ENCODE measurements around the gene KANSL1. TPM values are rescaled to one million over a fixed set of nuclear protein-coding genes. Genes with fewer than 3 reads are reported as not detected.
A peak's percentile ranks its signal among the peaks of the same experiment; 100 is the strongest.

Gene KANSL1
- total RNA-seq, 1 experiment from 2014 or later = 67.1 TPM

GRCh38 chr17:46162866-46163265 lies 30.4 kb downstream of the KANSL1 start:
- CTCF ChIA-PET = interaction anchor here (0.6 to 1.2 kb wide), 2 partner anchors 23 to 30 kb away, joined by 4 read pairs; partner anchors contain the start of gene KANSL1
- no peak for DNase-seq (ENCODE audit: unreplicated experiment)
- H3K27me3 Mint-ChIP-seq (ENCODE audit: insufficient read depth, unreplicated experiment) = no peaks in the 10 kb centered on the region
- H3K36me3 Mint-ChIP-seq (ENCODE audit: insufficient read depth, unreplicated experiment) = peaks cover 24% of the 10 kb centered on the region
- intact Hi-C loops (cut with micrococcal nuclease) = no loop called here
- BruUV-seq (replicated peaks) = no TSS peak
- peaks cover 11% of the 10 kb centered on the region for H3K9me3 Mint-ChIP-seq (ENCODE audit: unreplicated experiment)
- peak overlapping the region; percentile 1 for H3K27ac Mint-ChIP-seq (ENCODE audit: low read depth, unreplicated experiment)
- POLR2A ChIA-PET = interaction anchor here (0.8 to 2.0 kb wide), 9 partner anchors 8 to 119 kb away, joined by 3 to 5 read pairs (median 4); no protein-coding TSS in a partner anchor
- TF ChIP-seq, protein P1, sequence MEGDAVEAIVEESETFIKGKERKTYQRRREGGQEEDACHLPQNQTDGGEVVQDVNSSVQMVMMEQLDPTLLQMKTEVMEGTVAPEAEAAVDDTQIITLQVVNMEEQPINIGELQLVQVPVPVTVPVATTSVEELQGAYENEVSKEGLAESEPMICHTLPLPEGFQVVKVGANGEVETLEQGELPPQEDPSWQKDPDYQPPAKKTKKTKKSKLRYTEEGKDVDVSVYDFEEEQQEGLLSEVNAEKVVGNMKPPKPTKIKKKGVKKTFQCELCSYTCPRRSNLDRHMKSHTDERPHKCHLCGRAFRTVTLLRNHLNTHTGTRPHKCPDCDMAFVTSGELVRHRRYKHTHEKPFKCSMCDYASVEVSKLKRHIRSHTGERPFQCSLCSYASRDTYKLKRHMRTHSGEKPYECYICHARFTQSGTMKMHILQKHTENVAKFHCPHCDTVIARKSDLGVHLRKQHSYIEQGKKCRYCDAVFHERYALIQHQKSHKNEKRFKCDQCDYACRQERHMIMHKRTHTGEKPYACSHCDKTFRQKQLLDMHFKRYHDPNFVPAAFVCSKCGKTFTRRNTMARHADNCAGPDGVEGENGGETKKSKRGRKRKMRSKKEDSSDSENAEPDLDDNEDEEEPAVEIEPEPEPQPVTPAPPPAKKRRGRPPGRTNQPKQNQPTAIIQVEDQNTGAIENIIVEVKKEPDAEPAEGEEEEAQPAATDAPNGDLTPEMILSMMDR (IDR thresholded peaks at IDR 0.05; ENCODE audit: unreplicated experiment) = no peak
- peaks cover 56% of the 10 kb centered on the region for H3K4me1 Mint-ChIP-seq (ENCODE audit: insufficient read depth, unreplicated experiment)
- H3K4me3 Mint-ChIP-seq (ENCODE audit: unreplicated experiment) = no peak overlapping the region

- intact Hi-C loops (cut with micrococcal nuclease) = no loop called here
- Mint-ChIP-seq H3K9me3 (ENCODE audit: unreplicated experiment) (peaks cover 11% of the 10 kb centered on the region), H3K4me3 (ENCODE audit: unreplicated experiment) (no peak overlapping the region), H3K27me3 (ENCODE audit: insufficient read depth, unreplicated experiment) (no peaks in the 10 kb centered on the region), H3K27ac (ENCODE audit: low read depth, unreplicated experiment) (no peak overlapping the region), H3K4me1 (ENCODE audit: insufficient read depth, unreplicated experiment) (peaks cover 58% of the 10 kb centered on the region), H3K36me3 (ENCODE audit: insufficient read depth, unreplicated experiment) (peaks cover 14% of the 10 kb centered on the region)
- ChIA-PET POLR2A (interaction anchor here (0.6 to 1.4 kb wide), 4 partner anchors 8 to 524 kb away, joined by 3 to 5 read pairs (median 3); partner anchors contain the start of gene KANSL1), CTCF (interaction anchor here (0.7 to 1.7 kb wide), 3 partner anchors 12 to 41 kb away, joined by 3 to 7 read pairs (median 6); partner anchors contain the start of gene KANSL1)
- TF ChIP-seq, protein P1 (IDR thresholded peaks at IDR 0.05; ENCODE audit: unreplicated experiment) = no peak
- DNase-seq (ENCODE audit: unreplicated experiment) = no peak
- no TSS peak for BruUV-seq (replicated peaks)
Observed at GRCh38 chr17:46160169-46160568, 33.1 kb downstream of the KANSL1 start.

DNA sequence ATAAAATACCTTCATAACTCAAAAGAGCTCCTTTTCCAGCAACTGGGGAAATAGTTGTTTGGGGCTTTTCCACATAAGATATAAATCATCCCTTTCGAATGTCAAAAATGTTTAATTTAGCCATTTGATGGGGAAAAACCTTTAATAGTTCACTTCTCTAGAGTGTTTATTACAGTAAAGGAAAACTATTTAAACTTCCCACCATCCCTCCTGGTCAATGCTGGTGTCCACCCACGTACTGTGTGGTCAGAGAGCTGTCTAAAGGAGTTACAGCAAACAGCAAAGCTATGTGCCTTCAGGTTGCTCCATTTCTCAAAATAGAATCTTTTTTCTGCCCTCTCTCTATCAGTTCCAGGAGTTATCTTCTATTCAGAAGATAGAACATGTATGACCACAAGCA lies 33.5 kb downstream of the KANSL1 start:
- H3K9me3 Mint-ChIP-seq (ENCODE audit: unreplicated experiment) = peaks cover 11% of the 10 kb centered on the region
- peaks cover 58% of the 10 kb centered on the region for H3K4me1 Mint-ChIP-seq (ENCODE audit: insufficient read depth, unreplicated experiment)
- intact Hi-C loops (cut with micrococcal nuclease) = no loop called here
- peak overlapping the region; percentile 75 for H3K27ac Mint-ChIP-seq (ENCODE audit: low read depth, unreplicated experiment)
- peaks cover 9% of the 10 kb centered on the region for H3K36me3 Mint-ChIP-seq (ENCODE audit: insufficient read depth, unreplicated experiment)
- no TSS peak for BruUV-seq (replicated peaks)
- no peaks in the 10 kb centered on the region for H3K27me3 Mint-ChIP-seq (ENCODE audit: insufficient read depth, unreplicated experiment)
- no peak overlapping the region for H3K4me3 Mint-ChIP-seq (ENCODE audit: unreplicated experiment)
- TF ChIP-seq, protein P1 (IDR thresholded peaks at IDR 0.05; ENCODE audit: unreplicated experiment) = no peak
- CTCF ChIA-PET = interaction anchor here (0.7 to 1.7 kb wide), 3 partner anchors 13 to 34 kb away, joined by 4 to 7 read pairs (median 6); partner anchors contain the start of gene KANSL1
- POLR2A ChIA-PET = interaction anchor here (0.6 to 1.4 kb wide), 4 partner anchors 8 to 523 kb away, joined by 3 to 5 read pairs (median 3); partner anchors contain the start of gene KANSL1
- peak; percentile 30 for DNase-seq (ENCODE audit: unreplicated experiment)

- peaks cover 11% of the 10 kb centered on the region for H3K9me3 Mint-ChIP-seq (ENCODE audit: unreplicated experiment)
- H3K27ac Mint-ChIP-seq (ENCODE audit: low read depth, unreplicated experiment) = peak overlapping the region; percentile 75
- H3K4me1 Mint-ChIP-seq (ENCODE audit: insufficient read depth, unreplicated experiment) = peaks cover 59% of the 10 kb centered on the region
- H3K27me3 Mint-ChIP-seq (ENCODE audit: insufficient read depth, unreplicated experiment) = no peaks in the 10 kb centered on the region
- CTCF ChIA-PET = interaction anchor here (0.6 to 1.7 kb wide), 3 partner anchors 13 to 35 kb away, joined by 3 to 6 read pairs (median 5); partner anchors contain the start of gene KANSL1
- TF ChIP-seq, protein P1 (IDR thresholded peaks at IDR 0.05; ENCODE audit: unreplicated experiment) = no peak
- intact Hi-C loops (cut with micrococcal nuclease) = no loop called here
- no TSS peak for BruUV-seq (replicated peaks)
- no peak for DNase-seq (ENCODE audit: unreplicated experiment)
- H3K4me3 Mint-ChIP-seq (ENCODE audit: unreplicated experiment) = no peak overlapping the region
- peaks cover 9% of the 10 kb centered on the region for H3K36me3 Mint-ChIP-seq (ENCODE audit: insufficient read depth, unreplicated experiment)
- POLR2A ChIA-PET = interaction anchor here (0.6 to 1.7 kb wide), 8 partner anchors 12 to 44 kb away, joined by 3 to 14 read pairs (median 5); partner anchors contain the start of gene KANSL1
Observed at GRCh38 chr17:46158323-46159296, 34.6 kb downstream of the KANSL1 start.
